Tibial nerve (tissue), 4 donors: ENCODE results near the gene PRMT1. TPM values are rescaled to one million over a fixed set of nuclear protein-coding genes. Genes with fewer than 3 reads are reported as not detected.

Source experiments
- DNase-seq, 2 donors: peaks; one replicate each; pipeline ENCODE4 v3.0.0-alpha.2; 2019; ENCODE audit warnings: low spot score in 2 of 2
- H3K27ac ChIP-seq, 4 donors: fragments of 200-600 bp; sonication (generic) in 3 of 4; one replicate each; pipeline ENCODE4 v1.5.1; 2017 to 2019; ENCODE audit warnings: mild to moderate bottlenecking in 1 of 4
- H3K27me3 ChIP-seq, 2 donors: fragments of 200-600 bp; sonication (generic) in 1 of 2; one replicate each; pipeline versions ENCODE4 v1.5.1 to v1.6.0; 2017 to 2019
- H3K36me3 ChIP-seq, 3 donors: fragments of 200-600 bp; sonication (generic); one replicate each; pipeline ENCODE4 v1.5.1; 2018 to 2019
- H3K4me1 ChIP-seq, 4 donors: fragments of 200-600 bp; sonication (generic) in 3 of 4; one replicate each; pipeline ENCODE4 v1.5.1; 2017 to 2019
- H3K4me3 ChIP-seq, 4 donors: fragments of 200-600 bp; sonication (generic) in 3 of 4; one replicate each; pipeline ENCODE4 v1.5.1; 2017 to 2019; ENCODE audit warnings: mild to moderate bottlenecking in 1 of 4, moderate library complexity in 1 of 4
- H3K9me3 ChIP-seq, 4 donors: fragments of 200-600 bp; sonication (generic) in 3 of 4; one replicate each; pipeline ENCODE4 v1.5.1; 2017 to 2019
- CTCF ChIP-seq, 5 experiments: fragments of 200-600 bp in 3 of 5; fragments of 450-650 bp in 2 of 5; sonication (generic) in 3 of 5; IDR thresholded peaks; one replicate each; pipeline ENCODE4 v1.5.1; 2016 to 2019; ENCODE audit warnings: antibody characterized with exemption in 5 of 5, mild to moderate bottlenecking in 3 of 5, moderate library complexity in 2 of 5
- EP300 ChIP-seq, 2 donors: sonication (generic); formaldehyde crosslinking; IDR thresholded peaks; one replicate each; pipeline ENCODE4 v1.6.1; 2017; ENCODE audit warnings: antibody characterized with exemption in 2 of 2, mild to moderate bottlenecking in 1 of 2
- POLR2A ChIP-seq, 2 donors: fragments of 450-650 bp; IDR thresholded peaks; one replicate each; pipeline ENCODE4 v1.6.1; 2017; ENCODE audit warnings: antibody characterized with exemption in 2 of 2, mild to moderate bottlenecking in 2 of 2, moderate library complexity in 2 of 2
- WGBS, 2 donors: methylation state at CpG; one replicate each; pipeline ENCODE4 v1.1.5; 2018; 5-methylcytosine and 5-hydroxymethylcytosine counted together
- total RNA-seq, 4 donors: library from RNA; depleted of rRNA; stranded (reverse); fragments of >200 nt; gene quantifications; one replicate each; pipeline ENCODE4 v1.1.0, GENCODE V29; 2016

The PRMT1 gene
- total RNA-seq, 4 donors from 2014 or later: 106 to 147 (median 132) TPM

- no peak for TF ChIP-seq CTCF (IDR thresholded peaks at IDR 0.05)
- no peak for TF ChIP-seq EP300 (IDR thresholded peaks at IDR 0.05)
- no peak for TF ChIP-seq POLR2A (IDR thresholded peaks at IDR 0.05)
- no peaks in the 10 kb centered on the region for H3K27me3 ChIP-seq
- H3K9me3 ChIP-seq: no peaks in the 10 kb centered on the region
- no peak overlapping the region for H3K27ac ChIP-seq
- WGBS, 2 donors: 97% methylated on average over 95 to 108 of the region's 110 CpGs
- no peaks in the 10 kb centered on the region for H3K4me1 ChIP-seq
- peaks cover 5 to 100% (median 39%) of the 10 kb centered on the region in 3 donors for H3K36me3 ChIP-seq
- DNase-seq: no peak
- no peak overlapping the region for H3K4me3 ChIP-seq
These were observed 25.1 kb upstream of the PRMT1 start for GRCh38 chr19:49651820-49652550.

- peaks cover 5 to 100% (median 45%) of the 10 kb centered on the region in 3 donors for H3K36me3 ChIP-seq
- TF ChIP-seq EP300 (IDR thresholded peaks at IDR 0.05): no peak
- no peak for TF ChIP-seq CTCF (IDR thresholded peaks at IDR 0.05)
- no peak for TF ChIP-seq POLR2A (IDR thresholded peaks at IDR 0.05)
These were observed 24.3 kb upstream of the PRMT1 start for GRCh38 chr19:49652551-49653465.

GRCh38 chr19:49653466-49653806 is 23.6 kb upstream of the PRMT1 start:
- peaks cover 5 to 100% (median 50%) of the 10 kb centered on the region in 3 donors for H3K36me3 ChIP-seq

More at GRCh38 chr19:49652551-49653465, 24.3 kb upstream of the PRMT1 start:
- DNase-seq: no peak
- WGBS, 2 donors: 93 to 95% methylated on average over 55 to 57 of the region's 58 CpGs
- H3K9me3 ChIP-seq: no peaks in the 10 kb centered on the region
- H3K27ac ChIP-seq: no peak overlapping the region
- H3K27me3 ChIP-seq: no peaks in the 10 kb centered on the region
- no peaks in the 10 kb centered on the region for H3K4me1 ChIP-seq
- H3K4me3 ChIP-seq: no peak overlapping the region

GRCh38 chr19:49654581-49654980 is 22.5 kb upstream of the PRMT1 start:
- TF ChIP-seq POLR2A (IDR thresholded peaks at IDR 0.05) (no peak), EP300 (IDR thresholded peaks at IDR 0.05) (no peak), CTCF (IDR thresholded peaks at IDR 0.05) (no peak)
- no peak for DNase-seq
- H3K9me3 ChIP-seq: no peaks in the 10 kb centered on the region
- no peak overlapping the region for H3K27ac ChIP-seq
- 88 to 91% methylated on average over 9 to 10 of the region's 10 CpGs for WGBS, 2 donors
- no peaks in the 10 kb centered on the region for H3K4me1 ChIP-seq
- H3K4me3 ChIP-seq: no peak overlapping the region
- no peaks in the 10 kb centered on the region for H3K27me3 ChIP-seq
- H3K36me3 ChIP-seq: peaks cover 5 to 100% (median 56%) of the 10 kb centered on the region in 3 donors

More at GRCh38 chr19:49653466-49653806, 23.6 kb upstream of the PRMT1 start:
- no peak overlapping the region for H3K4me3 ChIP-seq
- no peak overlapping the region for H3K27ac ChIP-seq
- no peaks in the 10 kb centered on the region for H3K4me1 ChIP-seq
- H3K9me3 ChIP-seq: no peaks in the 10 kb centered on the region
- DNase-seq: no peak
- 74 to 87% methylated on average over 11 to 13 of the region's 13 CpGs for WGBS, 2 donors
- TF ChIP-seq CTCF (IDR thresholded peaks at IDR 0.05) (no peak), EP300 (IDR thresholded peaks at IDR 0.05) (no peak), POLR2A (IDR thresholded peaks at IDR 0.05) (no peak)
- no peaks in the 10 kb centered on the region for H3K27me3 ChIP-seq
